Transverse colon (tissue), 4 donors: ENCODE results near the gene ANKRD33B. TPM values are rescaled to one million over a fixed set of nuclear protein-coding genes. Genes with fewer than 3 reads are reported as not detected.

Experiments used
- DNase-seq: peaks from one replicate; pipeline ENCODE4 v3.0.0-alpha.2; 2019
- H3K27ac ChIP-seq, 4 donors: fragments of 200-600 bp; sonication (generic); 2 replicates each; pipeline ENCODE4 v1.5.1; 2016 to 2018; ENCODE audit warnings: inconsistent platforms in 4 of 4
- H3K27me3 ChIP-seq: fragments of 200-600 bp; sonication (generic); 2 replicates; pipeline ENCODE4 v1.5.1; 2017; ENCODE audit warnings: inconsistent platforms
- H3K36me3 ChIP-seq, 4 donors: fragments of 200-600 bp; sonication (generic); 2 replicates each; pipeline ENCODE4 v1.5.1; 2017 to 2019; ENCODE audit warnings: inconsistent platforms in 4 of 4
- H3K4me1 ChIP-seq, 4 donors: fragments of 200-600 bp; sonication (generic); 2 replicates each; pipeline ENCODE4 v1.5.1; 2017 to 2020; ENCODE audit warnings: inconsistent platforms in 4 of 4
- H3K4me3 ChIP-seq, 4 donors: fragments of 200-600 bp; sonication (generic); 1 replicate in 1 of 4; 2 replicates in 3 of 4; pipeline versions ENCODE4 v1.5.1 to v1.6.1; 2017 to 2019; ENCODE audit warnings: inconsistent platforms in 4 of 4
- H3K9me3 ChIP-seq, 2 donors: fragments of 200-600 bp; sonication (generic); 2 replicates each; pipeline ENCODE4 v1.5.1; 2017 to 2019; ENCODE audit warnings: inconsistent platforms in 2 of 2
- EP300 ChIP-seq: sonication (generic); formaldehyde crosslinking; IDR thresholded peaks from one replicate; pipeline ENCODE4 v1.6.1; 2017; ENCODE audit warnings: antibody characterized with exemption, low read depth
- POLR2A ChIP-seq: fragments of 450-650 bp; IDR thresholded peaks from one replicate; pipeline ENCODE4 v1.6.1; 2016; ENCODE audit warnings: antibody characterized with exemption, mild to moderate bottlenecking, moderate library complexity
- POLR2AphosphoS5 ChIP-seq, 3 donors: sonication (generic); formaldehyde crosslinking; IDR thresholded peaks; one replicate each; pipeline ENCODE4 v1.6.1; 2016; ENCODE audit warnings: antibody characterized with exemption in 3 of 3
- WGBS, 2 donors: methylation state at CpG; one replicate each; pipeline ENCODE4 v1.1.5; 2018; ENCODE audit warnings: low coverage in 1 of 2; 5-methylcytosine and 5-hydroxymethylcytosine counted together
- in situ Hi-C, 4 donors: fragments of 200-750 bp; cut with MboI; loops; one replicate each; pipeline versions ENCODE4 v1.15.0 to v1.15.1; 2017; ENCODE audit warnings: low sequenced_read_pairs in 3 of 4, low pct_ligation_motif_present in 1 of 4, low pct_unique_long_range_greater_than_20kb in 1 of 4
- intact Hi-C: fragments of 100-400 bp; cut with DNase I; formaldehyde crosslinking; loops from one replicate; pipeline ENCODE4 v1.15.1; 2023; ENCODE audit warnings: low total_unique reads
- total RNA-seq, 4 donors: library from RNA; depleted of rRNA; stranded (reverse); fragments of >200 nt; gene quantifications; one replicate each; pipeline ENCODE4 v1.1.0, GENCODE V29; 2016
- TF ChIP-seq, protein P1 (sequence below), 5 experiments: fragments of 200-600 bp in 3 of 5; fragments of 450-650 bp in 2 of 5; sonication (generic) in 3 of 5; IDR thresholded peaks; 1 replicate in 2 of 5; 2 replicates in 3 of 5; pipeline ENCODE4 v1.5.1; 2016 to 2017; ENCODE audit warnings: antibody characterized with exemption in 5 of 5, inconsistent platforms in 3 of 5, mild to moderate bottlenecking in 2 of 5, moderate library complexity in 1 of 5

The ANKRD33B gene
- total RNA-seq, 4 donors from 2014 or later = 0.20 to 3.2 (median 1.4) TPM

DNA sequence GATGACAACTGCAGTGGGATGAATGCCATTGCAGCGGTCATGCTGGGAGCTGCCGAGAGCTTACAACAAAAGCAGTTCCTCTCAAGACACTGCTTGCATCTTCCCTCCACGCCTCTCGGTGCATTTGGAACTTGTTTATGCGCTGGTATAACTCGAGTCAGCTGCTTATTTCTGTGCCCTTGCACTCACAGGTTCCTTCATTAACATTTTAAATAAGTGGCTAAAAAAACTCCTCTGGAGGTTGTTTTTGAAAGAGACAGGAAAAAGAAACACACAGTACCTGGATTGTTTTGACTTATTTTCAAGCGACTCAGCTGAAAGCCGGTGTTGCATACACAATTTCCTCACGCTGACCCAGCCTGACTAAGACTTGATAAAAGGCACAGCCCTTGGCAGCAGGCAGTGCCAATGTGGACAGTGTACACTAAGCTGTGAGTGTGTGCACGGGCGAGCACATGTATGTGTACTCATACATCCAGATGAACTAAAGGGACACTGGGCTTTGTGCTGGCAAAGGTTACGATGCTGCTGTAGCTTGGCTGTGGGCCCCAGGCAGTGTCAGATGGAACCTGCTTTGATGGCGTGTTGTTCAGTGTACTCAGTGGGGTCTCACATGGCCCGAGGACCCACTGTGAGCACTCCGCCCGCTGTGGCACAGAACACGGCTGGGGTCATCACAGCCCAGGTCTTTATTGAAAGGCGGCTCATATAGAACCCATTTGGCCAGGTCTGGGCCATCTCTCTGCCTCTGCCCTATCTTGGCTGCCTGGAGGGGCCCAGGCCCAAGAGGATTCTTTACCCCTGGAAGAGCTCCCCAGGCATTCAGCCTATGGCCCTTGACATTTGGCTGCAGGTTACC lies 92.3 kb downstream of the ANKRD33B start:
- intact Hi-C loops (no loop called here), in situ Hi-C loops (no loop called here)
- Histone ChIP-seq H3K27ac (no peak overlapping the region), H3K27me3 (no peaks in the 10 kb centered on the region), H3K9me3 (no peaks in the 10 kb centered on the region), H3K4me1 (no peaks in the 10 kb centered on the region), H3K4me3 (no peak overlapping the region), H3K36me3 (no peaks in the 10 kb centered on the region)
- TF ChIP-seq EP300 (no peak), POLR2AphosphoS5 (IDR thresholded peaks at IDR 0.05) (no peak), POLR2A (no peak)
- TF ChIP-seq, protein P1, sequence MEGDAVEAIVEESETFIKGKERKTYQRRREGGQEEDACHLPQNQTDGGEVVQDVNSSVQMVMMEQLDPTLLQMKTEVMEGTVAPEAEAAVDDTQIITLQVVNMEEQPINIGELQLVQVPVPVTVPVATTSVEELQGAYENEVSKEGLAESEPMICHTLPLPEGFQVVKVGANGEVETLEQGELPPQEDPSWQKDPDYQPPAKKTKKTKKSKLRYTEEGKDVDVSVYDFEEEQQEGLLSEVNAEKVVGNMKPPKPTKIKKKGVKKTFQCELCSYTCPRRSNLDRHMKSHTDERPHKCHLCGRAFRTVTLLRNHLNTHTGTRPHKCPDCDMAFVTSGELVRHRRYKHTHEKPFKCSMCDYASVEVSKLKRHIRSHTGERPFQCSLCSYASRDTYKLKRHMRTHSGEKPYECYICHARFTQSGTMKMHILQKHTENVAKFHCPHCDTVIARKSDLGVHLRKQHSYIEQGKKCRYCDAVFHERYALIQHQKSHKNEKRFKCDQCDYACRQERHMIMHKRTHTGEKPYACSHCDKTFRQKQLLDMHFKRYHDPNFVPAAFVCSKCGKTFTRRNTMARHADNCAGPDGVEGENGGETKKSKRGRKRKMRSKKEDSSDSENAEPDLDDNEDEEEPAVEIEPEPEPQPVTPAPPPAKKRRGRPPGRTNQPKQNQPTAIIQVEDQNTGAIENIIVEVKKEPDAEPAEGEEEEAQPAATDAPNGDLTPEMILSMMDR (IDR thresholded peaks at IDR 0.05) = no peak
- 82 to 83% methylated on average over 8 to 14 of the region's 18 CpGs for WGBS, 2 donors
- no peak for DNase-seq

DNA sequence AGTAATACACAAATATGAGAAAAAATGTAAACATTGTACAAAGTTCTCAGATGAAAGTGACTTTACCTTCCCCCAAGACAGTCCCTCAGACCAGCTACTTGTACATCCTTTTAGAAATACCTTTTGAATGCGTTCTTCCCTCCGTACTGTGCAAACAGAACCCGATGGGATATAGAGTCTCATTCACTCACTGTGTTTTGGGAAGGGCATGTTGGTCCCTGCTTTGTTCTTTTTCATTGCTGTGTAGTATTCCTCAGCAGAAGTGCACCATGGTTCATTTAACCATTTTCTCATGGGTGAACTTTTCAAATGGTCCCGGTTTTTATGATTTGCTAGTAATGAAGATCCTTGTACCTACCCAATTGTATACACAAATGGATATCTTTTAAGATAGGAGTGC lies 94.4 kb downstream of the ANKRD33B start:
- H3K4me3 ChIP-seq = no peak overlapping the region
- no peaks in the 10 kb centered on the region for H3K4me1 ChIP-seq
- H3K27me3 ChIP-seq = no peaks in the 10 kb centered on the region
- no peak overlapping the region for H3K27ac ChIP-seq
- in situ Hi-C loops (no loop called here), intact Hi-C loops (no loop called here)
- no peaks in the 10 kb centered on the region for H3K9me3 ChIP-seq
- no peak for DNase-seq
- no peaks in the 10 kb centered on the region for H3K36me3 ChIP-seq
- WGBS, 2 donors = 77 to 79% methylated on average over 4 of the region's 4 CpGs
- TF ChIP-seq POLR2AphosphoS5 (IDR thresholded peaks at IDR 0.05) = no peak

DNA sequence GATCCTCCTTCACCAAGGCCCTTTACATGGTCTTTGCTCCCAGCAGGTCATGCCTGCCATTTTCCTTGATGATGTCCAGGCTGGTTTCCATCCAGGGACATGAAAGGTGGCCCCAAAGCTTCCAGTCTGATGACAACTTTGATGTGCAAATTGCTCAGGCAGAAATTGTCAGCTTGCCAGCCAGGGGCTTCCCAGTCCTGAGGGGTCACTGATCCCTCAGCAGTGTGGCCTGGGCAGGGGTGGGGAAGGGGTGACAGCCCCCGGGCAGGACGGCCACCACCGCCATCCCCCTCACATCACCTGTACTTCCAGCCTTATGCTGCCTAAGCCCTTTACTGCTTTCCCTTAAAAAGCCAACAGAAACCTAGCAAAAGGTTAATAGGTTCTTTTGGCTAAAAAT lies 96.3 kb downstream of the ANKRD33B start:
- Histone ChIP-seq H3K36me3 (no peaks in the 10 kb centered on the region), H3K4me1 (no peaks in the 10 kb centered on the region), H3K4me3 (no peak overlapping the region), H3K27ac (no peak overlapping the region), H3K9me3 (no peaks in the 10 kb centered on the region), H3K27me3 (no peaks in the 10 kb centered on the region)
- DNase-seq = no peak
- 97% methylated on average over 3 of the region's 3 CpGs; no CpG with 5 or more reads in 1 of the 2 donors for WGBS, 2 donors
- in situ Hi-C loops = no loop called here
- intact Hi-C loops = no loop called here
- TF ChIP-seq, protein P1 (IDR thresholded peaks at IDR 0.05) = no peak
- no peak for TF ChIP-seq EP300
- no peak for TF ChIP-seq POLR2AphosphoS5 (IDR thresholded peaks at IDR 0.05)
- TF ChIP-seq POLR2A = no peak

DNA sequence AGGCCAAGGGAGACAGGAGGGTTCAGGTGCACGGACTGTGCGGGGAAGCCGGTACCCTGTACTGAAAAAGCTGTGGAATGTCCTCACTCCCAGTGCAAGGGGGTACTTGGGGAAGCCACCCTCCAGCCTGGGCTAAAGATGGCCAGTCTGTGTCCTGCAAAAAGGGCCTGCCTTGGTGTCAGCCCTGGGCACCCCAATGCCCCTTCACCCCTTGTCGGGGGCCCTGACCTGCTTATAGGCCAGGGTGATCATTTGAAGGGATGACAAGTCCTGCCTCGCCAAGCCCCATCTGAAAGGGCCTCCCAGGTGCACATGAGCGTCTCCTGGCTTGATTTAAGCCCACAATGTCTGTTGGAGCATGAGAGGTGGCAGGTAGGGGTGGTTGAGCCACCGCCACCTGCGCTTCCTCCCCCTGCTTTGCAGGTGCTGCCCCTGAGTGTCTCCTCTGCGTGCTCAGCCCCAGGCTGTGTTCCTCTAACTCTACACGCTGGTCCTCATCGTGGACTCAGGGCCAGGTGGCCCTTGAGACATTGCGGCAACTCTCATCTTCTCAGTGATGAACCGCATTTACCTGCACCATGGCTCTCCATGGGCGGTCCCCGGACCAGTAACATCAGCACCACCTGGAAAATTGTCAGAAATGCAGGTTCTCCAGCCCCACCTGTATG lies 97.0 kb downstream of the ANKRD33B start:
- no peak overlapping the region for H3K27ac ChIP-seq
- H3K9me3 ChIP-seq = no peaks in the 10 kb centered on the region
- 88 to 90% methylated on average over 8 to 14 of the region's 15 CpGs for WGBS, 2 donors
- H3K36me3 ChIP-seq = no peaks in the 10 kb centered on the region
- DNase-seq = no peak
- intact Hi-C loops (no loop called here), in situ Hi-C loops (no loop called here)
- TF ChIP-seq, protein P1 (IDR thresholded peaks at IDR 0.05) = no peak
- TF ChIP-seq POLR2A (no peak), EP300 (no peak), POLR2AphosphoS5 (IDR thresholded peaks at IDR 0.05) (no peak)
- H3K4me3 ChIP-seq = no peak overlapping the region
- no peaks in the 10 kb centered on the region for H3K27me3 ChIP-seq
- H3K4me1 ChIP-seq = no peaks in the 10 kb centered on the region
